Cardiac fibroblast (primary cell): Measurements from ENCODE around the gene SLC26A8.
A peak's percentile ranks its signal among the peaks of the same experiment; 100 is the strongest.
"Not testable (repeated sequence)": the region's sequence is repeated elsewhere in the genome, so short reads cannot be mapped to it uniquely, and the experiment has no call there.

Experiments
- DNase-seq, 2 donors: peaks; one replicate each; pipeline versions ENCODE4 v3.0.0 to v3.0.0-alpha.2; 2010; ENCODE audit warnings: low read depth in 2 of 2
- H3K4me3 ChIP-seq, 2 donors: replicated peaks in 1 of 2; 1 replicate in 1 of 2; 2 replicates in 1 of 2; pipeline ENCODE4 v1.5.1; 2011; ENCODE audit warnings: low read depth in 2 of 2, low read length in 2 of 2, mild to moderate bottlenecking in 2 of 2, moderate library complexity in 1 of 2
- CTCF ChIP-seq: IDR thresholded peaks from one replicate; pipeline ENCODE4 v1.5.1; 2011; ENCODE audit warnings: low read depth, mild to moderate bottlenecking, low read length, inconsistent platforms

The SLC26A8 gene

GRCh38 chr6:36039112-36039511, 14.7 kb upstream of the SLC26A8 start:
- no peak for TF ChIP-seq CTCF
- peak in 1 of 2 donors; percentile 15 for DNase-seq
- H3K4me3 ChIP-seq: no peak overlapping the region

GRCh38 chr6:36038120-36038876, 13.9 kb upstream of the SLC26A8 start:
- TF ChIP-seq CTCF: no peak
- DNase-seq: peak in 1 of 2 donors; percentile 51
- no peak overlapping the region for H3K4me3 ChIP-seq

- no peak for TF ChIP-seq CTCF
- no peak overlapping the region for H3K4me3 ChIP-seq
- peak in 1 of 2 donors; percentile 25 for DNase-seq
Measured at GRCh38 chr6:36035225-36035624, 10.8 kb upstream of the SLC26A8 start.

GRCh38 chr6:36034441-36034840, 10.0 kb upstream of the SLC26A8 start:
- no peak for DNase-seq
- H3K4me3 ChIP-seq: no peak overlapping the region
- TF ChIP-seq CTCF: no peak

GRCh38 chr6:36033935-36034334, 9.5 kb upstream of the SLC26A8 start:
- no peak overlapping the region for H3K4me3 ChIP-seq
- DNase-seq: peak; percentile 18 to 33
- TF ChIP-seq CTCF: no peak

GRCh38 chr6:36033144-36033543, 8.7 kb upstream of the SLC26A8 start:
- DNase-seq, H3K4me3 ChIP-seq: not testable (repeated sequence)

GRCh38 chr6:36032261-36032660, 7.8 kb upstream of the SLC26A8 start:
- TF ChIP-seq CTCF: no peak
- no peak overlapping the region for H3K4me3 ChIP-seq
- DNase-seq: no peak
